GM21381 (cell line): ENCODE results near the gene TSPAN18.

Experiments used
- ATAC-seq: cut with Tn5 transposase; IDR thresholded peaks from one replicate; pipeline ENCODE4 v1.9.1; 2021; ENCODE audit warnings: mild to moderate bottlenecking, moderate library complexity; ENCODE audit not compliant: unreplicated experiment

The TSPAN18 gene

GRCh38 chr11:44973632-44974401 lies 247.1 kb downstream of the TSPAN18 start:
- ATAC-seq: no peak

DNA sequence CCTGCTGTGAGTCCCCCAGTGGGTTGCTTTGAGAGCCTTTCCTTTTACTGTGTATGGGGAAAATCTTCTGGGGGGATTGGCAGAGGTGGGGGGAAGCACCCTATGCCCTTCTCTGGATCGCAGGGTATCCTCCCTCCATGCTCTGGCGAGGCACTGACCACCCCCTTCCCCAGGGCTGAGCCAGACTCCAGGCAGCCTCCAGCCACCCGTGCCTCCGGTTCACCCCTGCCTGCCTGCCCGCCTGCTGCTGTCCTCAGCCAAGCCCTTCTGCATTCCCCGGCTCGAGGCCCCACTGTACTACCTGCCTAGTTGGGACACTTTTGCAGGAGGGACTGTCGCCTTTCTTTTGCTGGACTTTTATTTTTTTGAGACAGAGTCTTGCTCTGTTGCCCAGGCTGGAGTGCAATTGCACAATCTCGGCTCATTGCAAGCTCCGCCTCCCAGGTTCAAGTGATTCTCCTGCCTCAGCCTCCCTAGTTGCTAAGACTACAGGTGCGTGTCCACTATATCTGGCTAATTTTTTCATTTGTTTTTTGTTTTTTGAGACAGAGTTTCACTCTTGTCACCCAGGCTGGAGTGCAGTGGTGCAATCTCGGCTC lies 247.7 kb downstream of the TSPAN18 start:
- ATAC-seq: no peak

DNA sequence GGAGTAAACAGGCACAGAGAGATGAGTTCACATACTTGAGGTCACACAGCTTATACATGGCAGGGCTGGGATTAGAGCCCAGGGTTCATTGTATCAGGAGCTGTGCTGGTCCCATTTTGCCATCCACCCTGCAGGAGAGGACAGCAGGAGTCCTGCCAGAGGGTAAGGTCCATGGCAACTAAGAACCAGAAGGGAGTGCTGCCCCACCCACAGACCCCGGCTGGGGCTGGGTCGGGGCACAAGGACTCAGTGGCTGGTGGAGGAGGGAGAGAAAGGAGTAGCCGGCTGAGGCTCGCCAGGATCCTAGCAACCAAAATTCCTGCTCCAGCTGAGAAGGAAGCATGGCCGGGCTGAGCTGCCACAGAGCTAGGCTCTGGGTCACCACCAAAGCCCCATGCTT lies 249.8 kb downstream of the TSPAN18 start:
- ATAC-seq: no peak

DNA sequence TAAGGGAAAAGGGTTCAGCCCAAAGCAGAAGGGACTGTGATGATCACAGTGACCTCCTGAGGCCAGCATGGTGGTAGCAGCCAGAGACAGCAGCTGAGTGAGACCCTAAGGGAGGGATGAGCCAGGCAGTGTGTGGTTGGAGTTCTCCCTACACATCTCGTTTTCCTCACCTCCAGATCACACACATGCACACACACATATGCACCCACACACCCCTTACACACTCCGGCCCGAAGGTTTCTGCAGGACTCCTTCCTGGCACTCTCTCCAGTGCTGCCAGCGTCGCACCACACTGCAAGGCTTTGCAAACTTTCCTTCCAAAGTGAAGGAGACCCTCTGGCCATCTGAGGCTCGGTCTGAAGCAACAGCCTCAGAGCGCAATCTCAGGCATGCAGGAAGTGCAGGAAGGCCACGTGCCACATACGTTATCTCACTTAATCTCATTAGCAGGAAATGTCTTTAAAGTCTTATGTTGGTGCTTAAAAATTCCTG lies 250.8 kb downstream of the TSPAN18 start:
- no peak for ATAC-seq

GRCh38 chr11:44978274-44978960 lies 251.7 kb downstream of the TSPAN18 start:
- ATAC-seq: no peak

- no peak for ATAC-seq
These were observed 252.2 kb downstream of the TSPAN18 start for GRCh38 chr11:44978961-44979331.

GRCh38 chr11:44979543-44980399 lies 253.0 kb downstream of the TSPAN18 start:
- ATAC-seq: no peak

DNA sequence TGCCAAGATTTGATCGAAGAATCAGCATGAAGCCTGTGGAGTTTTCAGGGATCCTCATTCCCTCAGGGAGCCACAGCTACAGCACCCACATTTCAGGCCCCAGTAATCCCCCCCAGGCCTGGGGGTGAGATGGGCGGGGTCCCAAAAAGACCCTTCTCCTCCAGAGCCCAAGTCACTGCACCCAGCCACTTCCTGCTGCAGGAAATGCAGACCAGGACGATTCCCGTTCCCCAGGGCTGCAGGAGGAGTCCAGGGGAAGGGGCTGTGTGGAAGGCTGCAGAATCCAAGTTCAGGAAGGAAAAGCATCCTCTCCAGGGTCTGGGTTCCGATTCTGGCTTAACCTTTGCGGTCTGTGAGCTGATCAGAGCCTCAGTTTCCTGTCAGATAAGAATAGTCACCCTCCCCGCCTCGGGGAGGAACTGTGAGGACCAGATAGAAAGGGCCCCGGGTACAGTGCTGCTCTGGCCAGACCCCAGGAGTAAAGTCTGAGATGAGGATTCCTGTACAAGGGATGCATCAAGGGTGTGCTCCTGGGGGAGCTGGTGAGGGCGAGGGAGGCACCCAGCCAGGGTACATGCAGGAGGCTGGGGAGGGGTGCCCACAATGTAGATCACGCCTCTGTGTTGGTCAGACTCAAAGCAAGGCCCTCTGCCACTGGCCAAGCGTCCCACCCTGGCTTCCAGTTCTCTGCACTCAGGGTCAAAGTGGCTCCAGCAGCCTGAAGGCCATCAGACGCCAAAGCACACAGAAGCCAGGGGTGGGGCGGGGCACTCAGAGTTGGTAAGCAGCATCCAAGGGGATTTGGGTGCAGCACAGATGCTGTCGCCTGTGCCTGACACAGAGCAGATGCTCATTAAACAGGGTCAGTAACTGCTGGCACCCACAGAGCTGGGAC lies 254.0 kb downstream of the TSPAN18 start:
- ATAC-seq: no peak
